SK-N-SH (cell line): ENCODE data around the gene FAIM2.

Experiments used
- CTCF ChIP-seq: fragments of 200-600 bp; sonication (generic); IDR thresholded peaks from 2 replicates; pipeline ENCODE4 v1.6.1; 2017; ENCODE audit warnings: antibody characterized with exemption, mild to moderate bottlenecking, moderate library complexity
- GABPA ChIP-seq: IDR thresholded peaks from 2 replicates; pipeline ENCODE4 v1.4.0; 2012; ENCODE audit warnings: low read depth, mild to moderate bottlenecking

DNA sequence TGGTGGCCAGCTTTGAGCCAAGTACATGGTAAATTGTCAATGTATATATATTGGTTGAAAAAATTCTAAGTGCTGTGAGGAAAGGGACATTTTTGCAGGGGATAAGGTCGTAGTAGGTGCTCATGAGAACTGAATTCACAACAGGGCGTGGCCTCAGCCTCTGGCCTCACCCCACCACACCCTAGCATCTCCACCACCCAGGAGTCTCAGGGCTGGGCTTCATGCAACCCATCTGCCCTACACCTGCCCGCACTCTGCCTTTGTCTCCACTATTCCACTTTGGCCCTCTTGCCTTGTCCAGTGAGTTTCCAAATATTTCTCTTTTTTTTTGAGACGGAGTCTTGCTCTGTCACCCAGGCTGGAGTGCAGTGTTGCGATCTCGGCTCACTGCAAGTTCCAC is 24.8 kb upstream of the FAIM2 start:
- TF ChIP-seq GABPA: no peak
- TF ChIP-seq CTCF: no peak
